Endothelial cell of umbilical vein (primary cell): ENCODE data around the gene CNN1. TPM values are rescaled to one million over a fixed set of nuclear protein-coding genes. Genes with fewer than 3 reads are reported as not detected.

Experiments used
- BruUV-seq: library from RNA; stranded (reverse); fragments of 400-500 nt; replicated peaks from 2 replicates; lab custom pipeline; 2021; lab: Mats Ljungman, UMichigan
- CTCF ChIA-PET: fragments of 300-600, 350-600 bp; sonication (Branson Sonifier 250); formaldehyde crosslinking; loops from one replicate; lab custom pipeline; 2021; ENCODE audit warnings: antibody characterized with exemption, inconsistent platforms; lab: Charles Lee
- POLR2A ChIA-PET: fragments of 300-600, 350-600 bp; sonication (Branson Sonifier 250); formaldehyde crosslinking; loops from one replicate; lab custom pipeline; 2021; ENCODE audit warnings: antibody characterized with exemption, inconsistent platforms; lab: Charles Lee
- DNase-seq: peaks from one replicate; pipeline ENCODE4 v3.0.0-alpha.2; 2011; ENCODE audit warnings: low read depth, low spot score
- FAIRE-seq: peaks from 2 replicates; lab custom pipeline; 2011; peaks lifted over from hg19 to GRCh38; lab: Jason Lieb, UNC
- H2AFZ ChIP-seq: 2 replicates; pipeline ENCODE4 v1.6.0; 2012; ENCODE audit warnings: low read depth, low read length, control low read depth, inconsistent platforms
- H3K27ac ChIP-seq: 2 replicates; pipeline ENCODE4 v1.5.1; 2011; ENCODE audit warnings: low read depth, mild to moderate bottlenecking, control low read depth, low read length, moderate library complexity; ENCODE audit not compliant: insufficient read depth
- H3K27me3 ChIP-seq, 2 experiments: 2 replicates each; pipeline versions ENCODE4 v1.6.0 to v1.6.1; 2011; ENCODE audit warnings: low read length in 2 of 2, mixed read lengths in 1 of 2; ENCODE audit not compliant: control insufficient read depth in 2 of 2, insufficient read depth in 2 of 2
- H3K36me3 ChIP-seq, 2 experiments: 2 replicates in 1 of 2; 3 replicates in 1 of 2; pipeline ENCODE4 v1.5.1; 2011; ENCODE audit warnings: low read length in 2 of 2, mild to moderate bottlenecking in 1 of 2, moderate library complexity in 1 of 2; ENCODE audit not compliant: control insufficient read depth in 2 of 2, insufficient read depth in 2 of 2; ENCODE audit errors: extremely low read depth in 1 of 2
- H3K4me1 ChIP-seq: 3 replicates; pipeline ENCODE4 v1.5.1; 2011; ENCODE audit warnings: mild to moderate bottlenecking, low read length; ENCODE audit not compliant: control insufficient read depth, insufficient read depth; ENCODE audit errors: extremely low read depth
- H3K4me2 ChIP-seq: 2 replicates; pipeline ENCODE4 v1.6.1; 2011; ENCODE audit warnings: low read length, control low read depth, mixed read lengths; ENCODE audit not compliant: insufficient read depth
- H3K4me3 ChIP-seq, 3 experiments: fragments of 200-600 bp in 1 of 3; sonication (generic), shearing (Covaris generic) in 1 of 3; replicated peaks in 1 of 3; 2 replicates each; pipeline ENCODE4 v1.5.1; 2011 to 2016; ENCODE audit warnings: control low read depth in 3 of 3, low read length in 3 of 3, mild to moderate bottlenecking in 2 of 3, inconsistent platforms in 1 of 3, low read depth in 1 of 3, moderate library complexity in 1 of 3; ENCODE audit not compliant: insufficient read depth in 1 of 3
- H3K79me2 ChIP-seq: 2 replicates; pipeline ENCODE4 v1.6.0; 2012; ENCODE audit warnings: low read length, inconsistent platforms; ENCODE audit not compliant: control insufficient read depth, insufficient read depth
- H3K9ac ChIP-seq: replicated peaks from 2 replicates; pipeline ENCODE3; 2011; ENCODE audit warnings: low read length, control low read depth; ENCODE audit not compliant: insufficient read depth; ENCODE audit errors: extremely low read depth
- H3K9me1 ChIP-seq: replicated peaks from 3 replicates; pipeline ENCODE4 v1.6.0; 2011; ENCODE audit warnings: mild to moderate bottlenecking, low read length; ENCODE audit not compliant: control insufficient read depth, insufficient read depth; ENCODE audit errors: extremely low read depth
- H3K9me3 ChIP-seq: replicated peaks from 2 replicates; pipeline ENCODE4 v1.5.1; 2012; ENCODE audit warnings: low read length, inconsistent platforms; ENCODE audit not compliant: control insufficient read depth, insufficient read depth
- H4K20me1 ChIP-seq: replicated peaks from 2 replicates; pipeline ENCODE3; 2011; ENCODE audit warnings: mild to moderate bottlenecking, low read length; ENCODE audit not compliant: control insufficient read depth, insufficient read depth; ENCODE audit errors: extremely low read depth
- EZH2 ChIP-seq: IDR thresholded peaks from 2 replicates; pipeline ENCODE4 v1.6.1; 2012; ENCODE audit warnings: borderline replicate concordance, low read depth, mild to moderate bottlenecking, moderate library complexity, low read length, inconsistent platforms; ENCODE audit not compliant: severe bottlenecking
- FOS ChIP-seq: IDR thresholded peaks from 2 replicates; pipeline ENCODE4 v1.6.1; 2011; ENCODE audit warnings: mild to moderate bottlenecking, low read length, moderate library complexity, borderline replicate concordance; ENCODE audit not compliant: insufficient read depth
- GATA2 ChIP-seq: IDR thresholded peaks from 2 replicates; pipeline ENCODE4 v1.7.0; 2011; ENCODE audit warnings: low read depth, mild to moderate bottlenecking, moderate library complexity, mixed read lengths, low read length; ENCODE audit not compliant: insufficient read length, insufficient read depth
- JUN ChIP-seq: IDR thresholded peaks from 2 replicates; pipeline ENCODE4 v1.6.1; 2011; ENCODE audit warnings: borderline replicate concordance, low read depth; ENCODE audit not compliant: insufficient read length, insufficient read depth
- MYC ChIP-seq: IDR thresholded peaks from one replicate; pipeline ENCODE4 v1.6.1; 2011; ENCODE audit warnings: mild to moderate bottlenecking, low read depth, low read length
- POLR2A ChIP-seq: IDR thresholded peaks from 2 replicates; pipeline ENCODE4 v1.6.1; 2012; ENCODE audit warnings: low read depth, mild to moderate bottlenecking, control low read depth, low read length
- POLR2AphosphoS5 ChIP-seq: IDR thresholded peaks from 2 replicates; pipeline ENCODE4 v1.6.1; 2012; ENCODE audit warnings: low read depth, mild to moderate bottlenecking, control low read depth, low read length, moderate library complexity; ENCODE audit not compliant: insufficient read depth
- dilution Hi-C: fragments of 300-500 bp; cut with MboI; formaldehyde crosslinking; loops from one replicate; pipeline ENCODE4 v1.15.0; 2019; ENCODE audit warnings: low sequenced_read_pairs; ENCODE audit not compliant: extremely low pct_ligation_motif_present
- intact Hi-C: fragments of 100-400 bp; cut with micrococcal nuclease; formaldehyde crosslinking; loops from one replicate; pipeline ENCODE4 v1.10.0; 2022
- polyA plus RNA-seq, 4 experiments: library from polyadenylated mRNA; depleted of rRNA in 3 of 4; stranded (reverse) in 3 of 4; unstranded in 1 of 4; fragments of >200 nt; gene quantifications; 2 replicates each; pipeline versions ENCODE4 v1.2.1 to v1.2.3, GENCODE V29; 2011 to 2012; ENCODE audit warnings: missing spikeins in 1 of 4
- total RNA-seq: library from RNA; stranded (reverse); gene quantifications from 2 replicates; pipeline ENCODE4 v1.2.3, GENCODE V29; 2021
- TF ChIP-seq, protein P1 (sequence below), 2 donors: IDR thresholded peaks; 1 replicate in 1 of 2; 2 replicates in 1 of 2; pipeline ENCODE4 v1.5.1; 2011; ENCODE audit warnings: low read length in 2 of 2, mild to moderate bottlenecking in 2 of 2, moderate library complexity in 2 of 2, control low read depth in 1 of 2, inconsistent platforms in 1 of 2, low read depth in 1 of 2; ENCODE audit not compliant: insufficient read depth in 1 of 2; ENCODE audit errors: extremely low read depth in 1 of 2
- TF ChIP-seq, protein P2 (sequence below): IDR thresholded peaks from 2 replicates; pipeline ENCODE4 v1.6.1; 2011; ENCODE audit not compliant: insufficient read depth, insufficient read length

CNN1 gene
- total and polyA plus RNA-seq, 2 donors (not counting 3 experiments of a cell fraction or from before 2014, with no cell fraction given) = 0.76 TPM; not detected in 1

DNA sequence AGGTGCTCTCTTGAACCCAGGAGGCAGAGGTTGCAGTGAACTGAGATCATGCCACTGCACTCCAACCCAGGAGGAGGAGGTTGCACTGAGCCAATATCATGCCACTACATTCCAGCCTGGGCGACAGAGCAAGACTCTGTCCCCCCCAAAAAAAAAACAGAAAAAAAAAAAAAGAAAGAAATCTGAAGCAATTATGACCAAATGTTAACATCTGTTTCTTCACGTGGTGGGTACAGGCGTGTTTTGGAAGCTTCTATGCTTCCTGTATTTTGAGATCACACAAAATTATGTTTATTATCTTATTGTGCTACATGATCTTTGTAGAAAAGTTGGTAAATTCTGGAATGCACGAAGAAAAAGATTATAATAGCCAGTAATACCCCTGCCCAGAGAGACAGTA is 41.5 kb downstream of the CNN1 start:
- no peaks in the 10 kb centered on the region for H3K79me2 ChIP-seq
- no peaks in the 10 kb centered on the region for H3K36me3 ChIP-seq
- H3K4me1 ChIP-seq = no peaks in the 10 kb centered on the region
- DNase-seq (no peak), FAIRE-seq (no peak)
- peaks cover 3 to 7% of the 10 kb centered on the region in 2 experiments for H3K27me3 ChIP-seq
- H3K9me3 ChIP-seq = no peaks in the 10 kb centered on the region
- intact Hi-C loops = no loop called here
- H2AFZ ChIP-seq = no peak overlapping the region
- no peak overlapping the region for H3K9ac ChIP-seq
- TF ChIP-seq POLR2AphosphoS5 = no peak
- TF ChIP-seq MYC = no peak
- no peak for TF ChIP-seq FOS
- TF ChIP-seq, protein P1, sequence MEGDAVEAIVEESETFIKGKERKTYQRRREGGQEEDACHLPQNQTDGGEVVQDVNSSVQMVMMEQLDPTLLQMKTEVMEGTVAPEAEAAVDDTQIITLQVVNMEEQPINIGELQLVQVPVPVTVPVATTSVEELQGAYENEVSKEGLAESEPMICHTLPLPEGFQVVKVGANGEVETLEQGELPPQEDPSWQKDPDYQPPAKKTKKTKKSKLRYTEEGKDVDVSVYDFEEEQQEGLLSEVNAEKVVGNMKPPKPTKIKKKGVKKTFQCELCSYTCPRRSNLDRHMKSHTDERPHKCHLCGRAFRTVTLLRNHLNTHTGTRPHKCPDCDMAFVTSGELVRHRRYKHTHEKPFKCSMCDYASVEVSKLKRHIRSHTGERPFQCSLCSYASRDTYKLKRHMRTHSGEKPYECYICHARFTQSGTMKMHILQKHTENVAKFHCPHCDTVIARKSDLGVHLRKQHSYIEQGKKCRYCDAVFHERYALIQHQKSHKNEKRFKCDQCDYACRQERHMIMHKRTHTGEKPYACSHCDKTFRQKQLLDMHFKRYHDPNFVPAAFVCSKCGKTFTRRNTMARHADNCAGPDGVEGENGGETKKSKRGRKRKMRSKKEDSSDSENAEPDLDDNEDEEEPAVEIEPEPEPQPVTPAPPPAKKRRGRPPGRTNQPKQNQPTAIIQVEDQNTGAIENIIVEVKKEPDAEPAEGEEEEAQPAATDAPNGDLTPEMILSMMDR (IDR thresholded peaks at IDR 0.05; ENCODE audit: extremely low read depth in 1 of 2, insufficient read depth in 1 of 2, low read depth in 1 of 2, low read length in 2 of 2) = no peak
- no peak for TF ChIP-seq POLR2A
- no peak for TF ChIP-seq EZH2
- no peak for TF ChIP-seq GATA2
- TF ChIP-seq, protein P2, sequence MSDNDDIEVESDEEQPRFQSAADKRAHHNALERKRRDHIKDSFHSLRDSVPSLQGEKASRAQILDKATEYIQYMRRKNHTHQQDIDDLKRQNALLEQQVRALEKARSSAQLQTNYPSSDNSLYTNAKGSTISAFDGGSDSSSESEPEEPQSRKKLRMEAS = no peak
- no peak for TF ChIP-seq JUN
- H4K20me1 ChIP-seq = no peaks in the 10 kb centered on the region
- ChIA-PET CTCF (no interaction called here), POLR2A (no interaction called here)
- BruUV-seq = no TSS peak
- dilution Hi-C loops = no loop called here
- H3K27ac ChIP-seq = no peak overlapping the region
- H3K4me2 ChIP-seq = no peak overlapping the region
- no peak overlapping the region for H3K4me3 ChIP-seq
- no peaks in the 10 kb centered on the region for H3K9me1 ChIP-seq
